AG08396 (cell line): Measurements from ENCODE around the gene ZNF681.
"Not testable (repeated sequence)": the region's sequence is repeated elsewhere in the genome, so short reads cannot be mapped to it uniquely, and the experiment has no call there.

Experiments
- DNase-seq: peaks from one replicate; pipeline ENCODE4 v3.0.0; 2012; ENCODE audit warnings: low spot score, mixed read lengths

The ZNF681 gene

GRCh38 chr19:23772675-23773063, 14.0 kb upstream of the ZNF681 start:
- no peak for DNase-seq

- DNase-seq, result no peak
Observed at GRCh38 chr19:23771761-23772674, 13.3 kb upstream of the ZNF681 start.

- no peak for DNase-seq
Observed at GRCh38 chr19:23771316-23771715, 12.6 kb upstream of the ZNF681 start.

GRCh38 chr19:23770672-23771250, 12.1 kb upstream of the ZNF681 start:
- DNase-seq, result no peak

- no peak for DNase-seq
Observed at GRCh38 chr19:23769691-23770468, 11.2 kb upstream of the ZNF681 start.

- DNase-seq, result no peak
Observed at GRCh38 chr19:23766951-23767350, 8.3 kb upstream of the ZNF681 start.

- DNase-seq, result no peak
Observed at GRCh38 chr19:23764781-23765180, 6.1 kb upstream of the ZNF681 start.

- DNase-seq, result peak; percentile 81
Observed at GRCh38 chr19:23762884-23763711, 4.4 kb upstream of the ZNF681 start.

GRCh38 chr19:23762548-23762883, 3.8 kb upstream of the ZNF681 start:
- DNase-seq, result no peak

GRCh38 chr19:23760326-23760725, 1.6 kb upstream of the ZNF681 start:
- not testable (repeated sequence) for DNase-seq

GRCh38 chr19:23743633-23744232, 15.0 kb downstream of the ZNF681 start:
- not testable (repeated sequence) for DNase-seq

GRCh38 chr19:23730729-23731465, 27.8 kb downstream of the ZNF681 start:
- DNase-seq, result not testable (repeated sequence)

GRCh38 chr19:23724161-23724560, 34.5 kb downstream of the ZNF681 start:
- not testable (repeated sequence) for DNase-seq

GRCh38 chr19:23718802-23719201, 39.9 kb downstream of the ZNF681 start:
- DNase-seq, result no peak

- DNase-seq, result no peak
Observed at GRCh38 chr19:23716792-23717191, 41.9 kb downstream of the ZNF681 start.

GRCh38 chr19:23709347-23709746, 49.3 kb downstream of the ZNF681 start:
- no peak for DNase-seq

GRCh38 chr19:23706657-23707056, 52.0 kb downstream of the ZNF681 start:
- DNase-seq, result no peak

GRCh38 chr19:23699521-23699860, 59.2 kb downstream of the ZNF681 start:
- no peak for DNase-seq

GRCh38 chr19:23698711-23699520, 59.8 kb downstream of the ZNF681 start:
- DNase-seq, result no peak

GRCh38 chr19:23692937-23693336, 65.8 kb downstream of the ZNF681 start:
- DNase-seq, result not testable (repeated sequence)
